DMS 273 (cell line): ENCODE results near the gene BHLHA9.
A peak's percentile ranks its signal among the peaks of the same experiment; 100 is the strongest.

Experiments
- DNase-seq: peaks from one replicate; lab custom pipeline; 2025; ENCODE audit not compliant: unreplicated experiment; lab: John Stamatoyannopoulos, UW

Gene BHLHA9

DNA sequence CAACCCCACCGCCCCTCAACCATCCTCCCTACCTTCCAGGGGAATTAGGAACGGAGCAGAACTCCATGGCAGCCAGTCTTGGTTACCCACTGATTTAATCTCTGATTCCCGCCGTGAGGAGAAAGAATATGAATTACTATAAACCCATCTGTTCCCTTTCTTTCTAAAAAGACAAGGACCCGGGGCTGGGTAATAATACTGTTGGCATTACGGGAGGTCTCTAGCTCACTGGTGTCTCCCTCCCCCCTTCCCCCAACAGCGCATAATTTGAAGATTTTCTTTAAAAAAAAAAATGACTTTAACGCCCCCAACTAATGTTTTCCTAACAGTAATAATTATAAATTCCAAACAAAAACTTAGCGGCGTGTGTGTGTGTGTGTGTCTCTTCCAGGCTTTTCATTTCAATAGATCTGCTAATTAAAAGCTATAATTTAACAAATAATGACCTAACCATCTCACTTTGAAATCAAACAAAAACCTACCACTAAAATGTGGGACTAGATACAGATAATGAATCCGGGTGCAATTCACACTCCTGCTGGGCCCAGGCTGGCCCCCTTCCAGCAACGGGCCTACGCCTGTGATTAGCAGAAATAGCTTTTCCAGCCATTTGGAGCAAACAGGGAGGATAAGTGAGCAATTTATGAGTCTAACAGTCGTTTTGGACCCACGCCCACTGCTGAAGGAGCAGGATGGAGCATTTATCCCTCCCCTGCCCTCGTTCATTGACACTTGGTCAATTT, 18.2 kb upstream of the BHLHA9 start:
- DNase-seq = peak; percentile 79

DNA sequence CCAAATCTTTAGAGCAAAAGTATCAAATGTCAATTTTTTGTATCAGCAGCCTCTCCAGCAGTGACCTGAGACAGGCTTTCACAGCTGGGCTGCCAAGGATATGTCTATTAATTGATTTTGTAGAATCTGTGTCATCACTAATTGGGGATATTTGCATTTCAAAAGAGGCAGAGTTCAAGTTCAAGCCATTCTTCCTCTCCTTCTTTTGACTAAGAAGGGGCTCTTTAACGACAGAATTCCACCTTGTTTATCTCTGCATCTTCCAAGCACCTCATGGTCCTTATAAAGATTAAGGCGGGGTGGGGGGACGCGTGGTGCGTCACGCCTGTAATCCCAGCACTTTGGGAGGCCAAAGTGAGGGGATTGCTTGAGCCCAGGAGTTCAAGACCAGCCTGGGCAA, 15.2 kb upstream of the BHLHA9 start:
- no peak for DNase-seq

DNA sequence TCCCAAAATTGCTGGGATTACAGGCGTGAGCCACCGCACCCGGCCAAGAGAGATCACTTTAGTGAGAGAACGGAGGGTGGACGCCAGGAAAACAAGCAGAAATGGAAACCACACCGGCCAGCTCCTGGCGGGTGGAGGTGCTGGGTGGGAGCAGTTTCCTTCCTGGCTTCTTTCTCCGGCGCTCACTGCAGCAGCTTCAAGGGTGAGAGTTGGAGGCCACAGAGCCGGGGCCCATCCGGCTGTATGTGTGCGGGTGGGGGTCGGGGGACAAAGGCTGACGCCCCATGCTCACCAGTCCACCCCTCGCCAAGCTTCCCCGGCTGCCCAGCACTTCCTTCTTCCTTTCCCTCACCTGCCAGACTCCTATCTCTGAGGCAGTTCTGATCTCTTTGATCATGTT, 13.5 kb upstream of the BHLHA9 start:
- DNase-seq = no peak

- no peak for DNase-seq
Observed at GRCh38 chr17:1260086-1260769, 10.0 kb upstream of the BHLHA9 start.

DNA sequence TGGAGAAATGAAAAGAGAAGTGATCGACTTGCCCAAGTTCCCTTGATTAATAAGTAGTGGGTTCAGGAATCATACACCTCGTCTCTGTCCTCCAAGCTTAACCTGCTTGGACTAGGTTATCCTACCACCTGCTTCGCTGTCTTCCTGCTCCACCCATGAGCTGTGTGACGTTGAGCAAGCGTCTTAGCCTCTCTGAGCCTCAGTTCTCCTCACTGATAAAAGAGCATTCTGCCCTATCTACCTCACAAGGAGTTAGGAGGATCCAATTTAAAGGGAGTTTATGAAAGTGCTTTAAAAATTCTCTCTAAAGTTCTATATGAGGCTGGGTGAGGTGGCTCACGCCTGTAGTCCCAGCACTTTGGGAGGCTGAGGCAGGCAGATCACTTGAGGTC, 9.5 kb upstream of the BHLHA9 start:
- no peak for DNase-seq

- no peak for DNase-seq
Observed at GRCh38 chr17:1264196-1264595, 6.0 kb upstream of the BHLHA9 start.

DNA sequence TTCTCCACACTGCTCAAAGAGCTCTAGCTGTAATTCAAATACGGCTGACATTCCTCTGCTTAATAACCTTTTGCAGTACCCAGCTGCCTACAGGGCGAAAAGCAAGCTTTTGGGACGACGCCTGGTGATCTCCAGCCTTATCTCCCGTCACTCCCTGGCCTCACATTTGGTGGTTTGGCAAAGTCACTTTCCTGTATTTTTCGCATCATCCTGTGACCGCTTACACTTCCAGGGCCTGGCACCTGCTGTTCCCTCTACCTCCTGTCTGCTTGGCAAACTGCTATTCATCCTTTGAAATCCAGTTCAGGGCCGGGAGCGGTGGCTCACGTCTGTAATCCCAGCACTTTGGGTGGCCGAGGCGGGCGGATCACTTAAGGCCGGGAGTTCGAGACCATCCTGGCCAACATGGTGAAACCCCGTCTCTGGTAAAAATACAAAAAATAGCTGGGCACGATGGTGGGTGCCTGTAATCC, 2.7 kb upstream of the BHLHA9 start:
- peak; percentile 43 for DNase-seq

- DNase-seq = no peak
Observed at GRCh38 chr17:1271030-1271423, 783 bp downstream of the BHLHA9 start.

DNA sequence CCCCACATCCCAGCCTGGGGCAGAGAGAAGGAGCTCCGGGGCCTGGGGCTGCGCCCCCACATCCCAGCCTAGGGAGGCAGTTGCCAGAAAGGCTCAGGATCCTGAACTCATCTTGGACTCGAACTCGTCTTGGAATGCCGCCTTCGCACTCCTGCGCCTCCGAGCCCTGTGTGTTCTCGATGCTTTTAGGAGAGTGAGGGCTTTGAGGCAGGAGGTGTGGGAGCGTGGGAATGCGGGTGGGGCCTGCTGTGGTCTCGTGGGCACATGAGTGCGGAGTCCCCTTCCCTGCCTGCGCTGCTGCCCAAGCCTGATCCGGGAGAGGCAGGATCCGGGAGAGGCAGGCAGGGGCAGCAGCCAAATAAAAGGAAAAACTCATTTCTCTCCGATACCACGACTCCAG, 1.2 kb downstream of the BHLHA9 start:
- no peak for DNase-seq

- DNase-seq = peak; percentile 22
Observed at GRCh38 chr17:1272701-1273100, 2.5 kb downstream of the BHLHA9 start.

GRCh38 chr17:1273492-1274244, 3.4 kb downstream of the BHLHA9 start:
- no peak for DNase-seq

DNA sequence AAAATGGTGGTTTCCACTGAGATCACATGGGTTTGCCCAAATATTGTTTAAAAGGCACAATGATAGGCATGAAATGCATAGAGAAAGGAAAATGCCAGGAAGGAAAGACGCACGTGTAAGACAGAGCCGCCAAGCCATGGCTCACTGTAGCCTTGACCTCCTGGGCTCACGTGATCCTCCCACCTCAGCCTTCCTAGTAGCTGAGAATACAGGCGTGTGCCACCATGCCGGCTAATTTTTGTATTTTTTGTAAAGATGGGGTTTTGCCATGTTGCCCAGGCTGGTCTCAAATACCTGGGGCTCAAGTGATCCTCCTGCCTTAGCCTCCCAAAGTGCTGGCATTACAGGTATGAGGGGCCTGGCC, 4.0 kb downstream of the BHLHA9 start:
- no peak for DNase-seq

DNA sequence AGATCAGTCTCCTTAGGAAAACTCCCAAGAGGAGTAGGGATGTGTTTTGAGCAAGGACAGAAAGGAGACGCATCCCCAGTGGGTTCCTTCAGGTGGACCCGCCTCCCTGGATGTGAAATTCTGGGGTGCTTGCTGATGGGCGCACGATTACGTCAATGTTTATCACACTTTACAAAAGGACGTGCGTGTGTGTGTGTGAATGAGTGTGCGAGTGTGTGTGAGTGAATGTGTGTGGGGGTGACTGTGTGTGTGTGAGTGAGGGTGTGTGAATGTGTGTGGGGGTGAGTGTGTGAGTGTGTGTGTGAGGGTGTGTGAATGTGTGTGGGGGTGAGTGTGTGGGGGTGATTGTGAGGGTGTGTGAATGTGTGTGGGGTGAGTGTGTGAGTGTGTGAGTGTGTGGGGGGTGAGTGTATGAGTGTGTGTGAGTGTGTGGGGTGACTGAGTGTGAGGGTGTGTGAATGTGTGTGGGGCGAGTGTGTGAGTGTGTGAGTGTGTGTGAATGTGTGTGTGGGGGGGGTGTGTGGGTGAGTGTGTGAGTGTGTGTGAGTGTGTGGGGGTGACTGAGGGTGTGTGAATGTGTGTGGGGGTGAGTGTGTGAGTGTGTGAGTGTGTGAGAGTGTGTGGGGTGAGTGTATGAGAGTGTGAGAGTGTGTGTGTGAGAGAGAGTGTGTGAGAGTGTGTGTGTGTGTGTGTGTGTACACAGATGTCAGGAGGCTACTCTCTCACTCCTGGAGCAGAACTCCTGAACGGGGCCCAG, 5.1 kb downstream of the BHLHA9 start:
- DNase-seq = no peak

DNA sequence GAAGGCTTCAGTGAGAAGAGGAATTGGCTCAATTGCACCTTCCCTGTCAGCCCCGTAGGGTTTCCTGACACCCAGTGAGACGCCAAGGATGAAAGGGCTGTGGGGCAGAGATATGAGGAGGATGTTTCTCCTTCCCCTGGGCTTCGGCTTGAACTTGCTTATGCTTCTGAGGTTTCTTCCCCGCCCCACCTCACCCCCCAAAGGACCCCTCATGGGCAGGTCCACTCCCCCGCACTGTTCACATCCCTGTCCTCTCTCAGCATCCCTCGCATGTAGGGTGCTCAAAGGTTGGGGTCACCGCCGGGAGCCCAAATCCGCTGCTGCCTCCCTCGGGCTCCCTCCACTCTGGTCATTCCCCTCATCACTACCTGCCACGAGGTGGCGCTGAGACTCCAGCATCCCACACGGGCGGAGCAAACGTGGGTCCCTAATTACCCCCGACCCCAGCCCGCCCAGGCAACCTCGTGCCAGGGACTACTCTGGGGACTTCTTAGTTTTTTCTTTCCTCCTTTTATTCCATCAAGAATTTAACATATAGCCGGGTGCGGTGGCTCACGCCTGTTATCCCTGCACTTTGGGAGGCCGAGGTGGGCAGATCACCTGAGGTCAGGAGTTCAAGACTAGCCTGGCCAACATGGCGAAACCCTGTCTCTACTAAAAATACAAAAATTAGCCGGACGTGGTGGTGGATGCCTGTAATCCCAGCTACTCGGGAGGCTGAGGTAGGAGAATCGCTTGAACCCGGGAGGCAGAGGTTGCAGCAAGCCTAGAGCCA, 5.9 kb downstream of the BHLHA9 start:
- peak; percentile 77 for DNase-seq

GRCh38 chr17:1280652-1281051, 10.4 kb downstream of the BHLHA9 start:
- no peak for DNase-seq

DNA sequence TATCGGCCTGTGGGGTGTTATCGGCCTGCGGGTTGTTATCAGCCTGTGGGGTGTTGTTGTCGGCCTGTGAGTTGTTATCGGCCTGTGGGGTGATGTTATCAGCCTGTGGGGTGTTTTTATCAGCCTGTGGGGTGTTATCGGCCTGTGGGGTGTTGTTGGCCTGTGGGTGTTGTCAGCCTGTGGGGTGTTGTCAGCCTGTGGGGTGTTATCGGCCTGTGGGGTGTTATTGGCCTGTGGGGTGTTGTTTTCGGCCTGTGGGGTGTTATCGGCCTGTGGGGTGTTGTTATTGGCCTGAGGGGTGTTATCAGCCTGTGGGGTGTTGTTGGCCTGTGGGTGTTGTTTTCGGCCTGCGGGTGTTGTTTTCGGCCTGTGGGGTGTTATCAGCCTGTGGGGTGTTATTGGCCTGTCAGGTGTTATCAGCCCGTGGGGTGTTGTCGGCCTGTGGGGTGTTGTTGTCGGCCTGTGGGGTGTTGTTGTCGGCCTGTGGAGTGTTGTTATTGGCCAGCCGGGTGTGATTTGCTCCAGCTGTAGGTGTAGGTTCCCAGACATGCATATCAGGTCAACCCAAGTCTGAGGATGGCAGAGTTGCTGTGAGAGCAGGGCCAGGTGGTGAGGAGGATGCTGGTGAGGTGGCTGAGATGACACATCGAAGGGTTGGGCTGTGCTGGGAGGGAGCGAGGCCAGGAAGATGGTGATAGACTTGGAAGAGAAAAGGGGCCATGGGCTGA, 16.3 kb downstream of the BHLHA9 start:
- DNase-seq = no peak

- DNase-seq = no peak
Observed at GRCh38 chr17:1289695-1290094, 19.5 kb downstream of the BHLHA9 start.

- no peak for DNase-seq
Observed at GRCh38 chr17:1290676-1291075, 20.4 kb downstream of the BHLHA9 start.

DNA sequence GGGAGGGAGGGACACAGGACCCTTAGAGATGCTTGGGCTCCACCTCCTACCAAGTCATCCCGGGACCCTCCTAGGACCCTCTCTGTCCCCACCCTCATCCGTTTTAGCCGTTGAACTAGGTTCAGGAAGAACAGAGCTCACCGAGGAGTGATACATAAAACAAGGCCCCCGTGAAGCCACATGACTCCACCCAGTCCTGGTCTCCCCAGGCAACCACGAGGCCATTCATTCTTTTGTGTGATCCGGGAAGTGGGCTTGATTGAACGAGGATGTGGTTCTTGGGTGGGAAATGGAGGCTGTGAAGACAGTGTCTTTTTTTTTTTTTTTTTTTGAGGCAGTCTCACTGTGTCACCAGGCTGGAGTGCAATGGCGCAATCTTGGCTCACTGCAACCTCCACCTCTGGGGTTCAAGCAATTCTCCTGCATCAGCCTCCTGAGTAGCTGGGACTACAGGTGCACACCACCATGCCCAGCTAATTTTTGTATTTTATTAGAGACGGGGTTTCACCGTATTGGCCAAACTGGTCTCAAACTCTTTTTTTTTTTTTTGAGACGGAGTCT, 24.0 kb downstream of the BHLHA9 start:
- DNase-seq = no peak

- DNase-seq = no peak
Observed at GRCh38 chr17:1298606-1299005, 28.4 kb downstream of the BHLHA9 start.
